ENCODE data around the gene CENPU.
"Not testable (repeated sequence)": the region's sequence is repeated elsewhere in the genome, so short reads cannot be mapped to it uniquely, and the experiment has no call there.

Gene CENPU

GRCh38 chr4:184740980-184741391 lies 7.1 kb upstream of the CENPU start:
- TF ChIP-seq CTCF (IDR thresholded peaks at IDR 0.05; ENCODE audit: low read depth, low read length) = no peak
- no peak overlapping the region for H3K4me3 ChIP-seq (ENCODE audit: low read depth, low read length)

- not testable (repeated sequence) for H3K4me3 ChIP-seq (ENCODE audit: low read depth, low read length)
Measured at GRCh38 chr4:184739575-184739974, 5.7 kb upstream of the CENPU start.

- no peak for TF ChIP-seq CTCF (IDR thresholded peaks at IDR 0.05; ENCODE audit: low read depth, low read length)
- peak overlapping the region; percentile 74 for H3K4me3 ChIP-seq (ENCODE audit: low read depth, low read length)
Measured at GRCh38 chr4:184734758-184735157, 862 bp upstream of the CENPU start.

GRCh38 chr4:184732126-184732525 lies 1.8 kb downstream of the CENPU start:
- H3K4me3 ChIP-seq (ENCODE audit: low read depth, low read length) = peak overlapping the region; percentile 74; the same call in 1 of the 2 replicates

GRCh38 chr4:184731056-184731455 lies 2.8 kb downstream of the CENPU start:
- TF ChIP-seq CTCF (IDR thresholded peaks at IDR 0.05; ENCODE audit: low read depth, low read length) = no peak
- H3K4me3 ChIP-seq (ENCODE audit: low read depth, low read length) = no peak overlapping the region

More at GRCh38 chr4:184732126-184732525, 1.8 kb downstream of the CENPU start:
- TF ChIP-seq CTCF (IDR thresholded peaks at IDR 0.05; ENCODE audit: low read depth, low read length) = no peak

GRCh38 chr4:184729946-184730345 lies 4.0 kb downstream of the CENPU start:
- no peak overlapping the region for H3K4me3 ChIP-seq (ENCODE audit: low read depth, low read length)
- TF ChIP-seq CTCF (IDR thresholded peaks at IDR 0.05; ENCODE audit: low read depth, low read length) = no peak

- H3K4me3 ChIP-seq (ENCODE audit: low read depth, low read length) = no peak overlapping the region
- TF ChIP-seq CTCF (IDR thresholded peaks at IDR 0.05; ENCODE audit: low read depth, low read length) = no peak
Measured at GRCh38 chr4:184728858-184729257, 5.0 kb downstream of the CENPU start.

- no peak for TF ChIP-seq CTCF (IDR thresholded peaks at IDR 0.05; ENCODE audit: low read depth, low read length)
- H3K4me3 ChIP-seq (ENCODE audit: low read depth, low read length) = no peak overlapping the region
Measured at GRCh38 chr4:184727430-184727829, 6.5 kb downstream of the CENPU start.
